Heart right ventricle (tissue), 16 donors: ENCODE results near the gene FZD2. TPM values are rescaled to one million over a fixed set of nuclear protein-coding genes. Genes with fewer than 3 reads are reported as not detected.
"Not testable (repeated sequence)": the region's sequence is repeated elsewhere in the genome, so short reads cannot be mapped to it uniquely, and the experiment has no call there.

Experiments
- ATAC-seq, 8 donors: fragments of 200-7000 bp; cut with Tn5 transposase; one replicate each; pipeline ENCODE4 v1.9.1; 2020; ENCODE audit warnings: mild to moderate bottlenecking in 8 of 8, moderate library complexity in 8 of 8, moderate number of reproducible peaks in 1 of 8
- DNase-seq, 2 donors: peaks; one replicate each; pipeline ENCODE4 v3.0.0-alpha.2; 2020
- H3K27ac ChIP-seq, 10 donors: fragments of 200-600 bp; sonication (generic) in 2 of 10; one replicate each; pipeline versions ENCODE4 v1.5.0 to v1.8.0; 2020 to 2022; ENCODE audit warnings: mild to moderate bottlenecking in 3 of 10
- H3K27me3 ChIP-seq, 7 donors: fragments of 200-600 bp; one replicate each; pipeline ENCODE4 v1.8.0; 2021 to 2022; ENCODE audit warnings: mild to moderate bottlenecking in 2 of 7
- H3K36me3 ChIP-seq, 9 donors: fragments of 200-600 bp; sonication (generic) in 1 of 9; one replicate each; pipeline versions ENCODE4 v1.5.0 to v1.8.0; 2020 to 2022; ENCODE audit warnings: mild to moderate bottlenecking in 2 of 9
- H3K4me1 ChIP-seq, 9 donors: fragments of 200-600 bp; sonication (generic) in 1 of 9; one replicate each; pipeline versions ENCODE4 v1.5.0 to v1.8.0; 2020 to 2022; ENCODE audit warnings: mild to moderate bottlenecking in 4 of 9
- H3K4me3 ChIP-seq, 10 donors: fragments of 200-600 bp; sonication (generic) in 2 of 10; one replicate each; pipeline versions ENCODE4 v1.5.0 to v1.8.0; 2020 to 2022; ENCODE audit warnings: mild to moderate bottlenecking in 7 of 10, moderate library complexity in 2 of 10
- H3K9me3 ChIP-seq, 11 donors: fragments of 200-600 bp in 10 of 11; sonication (generic) in 2 of 11; one replicate each; pipeline versions ENCODE4 v1.5.0 to v1.8.0; 2013 to 2022; ENCODE audit warnings: mild to moderate bottlenecking in 2 of 11, control low read depth in 1 of 11, moderate library complexity in 1 of 11
- CTCF ChIP-seq, 9 donors: fragments of 200-600 bp; sonication (generic) in 2 of 9; IDR thresholded peaks; one replicate each; pipeline versions ENCODE4 v1.5.0 to v1.8.0; 2021 to 2022; ENCODE audit warnings: antibody characterized with exemption in 9 of 9, mild to moderate bottlenecking in 5 of 9, moderate library complexity in 1 of 9
- WGBS, 2 donors: extraction: QIAGEN DNeasy Blood & Tissue Kit; methylation state at CpG; one replicate each; pipeline ENCODE4 v1.1.7; 2013; ENCODE audit warnings: inconsistent platforms in 1 of 2; 5-methylcytosine and 5-hydroxymethylcytosine counted together
- intact Hi-C, 10 donors: fragments of 100-400 bp; cut with DNase I; formaldehyde crosslinking; loops; one replicate each; pipeline versions ENCODE4 v1.11.1 to v1.14.2; 2022
- polyA plus RNA-seq, 2 donors: library from polyadenylated mRNA; stranded (reverse); fragments of 200-250 nt; gene quantifications; one replicate each; pipeline ENCODE4 v1.2.3, GENCODE V29; 2013
- total RNA-seq, 10 donors: library from RNA; stranded (reverse); fragmentation: NEBNext Ultra II Directional in 3 of 10; extraction: Animal tissue kit (Norgen Biotek cat#: 25700) in 3 of 10; gene quantifications; one replicate each; pipeline versions ENCODE4 v1.2.1 to v1.2.4, GENCODE V29; 2021 to 2023
- donor health status: Arrhythmogenic right ventricular cardiomyopathy.
- donor health status: ischemic (EF 13 %, LVEDD 7.1; RV severe dilation, severe dysfunction).
- donor health status: healthy with polysubstance abuse.
- donor health status: DM: no; HTN: yes; CAD: no.
- donor health status: DM: no; HTN: no; CAD: no.
- donor health status: ischemic (EF 25% LVEDD 6.9; RV normal size, moderate dysfunction).
- donor health status: ischemic (EF 25% LVEDD 5.7; RV mildly dilated, moderate dysfunction).
- donor health status: healthy.
- donor health status: DM: yes; HTN: yes; CAD: no.
- donor health status: Ischemic cardiomyopathy.
- donor health status: ischemic (EF 35%, LVEDD 5.7; RV mildly dilated, moderate dysfunction).
- donor health status: nonischemic (EF 11% LVEDD 7.7; RV severe dilation, severe dysfunction).
- donor health status: DM: yes; HTN: yes; CAD: no.
- donor health status: PGD.
- donor health status: ischemic (EF 29% LVEDD 5.4; RV normal size, mild dysfunction).
- donor health status: nonischemic (EF 23%, LVEDD 6.1; RV moderate dilation, normal function).

Gene FZD2
- total and polyA plus RNA-seq, 12 donors, result 0.92 to 6.9 (median 3.2) TPM

DNA sequence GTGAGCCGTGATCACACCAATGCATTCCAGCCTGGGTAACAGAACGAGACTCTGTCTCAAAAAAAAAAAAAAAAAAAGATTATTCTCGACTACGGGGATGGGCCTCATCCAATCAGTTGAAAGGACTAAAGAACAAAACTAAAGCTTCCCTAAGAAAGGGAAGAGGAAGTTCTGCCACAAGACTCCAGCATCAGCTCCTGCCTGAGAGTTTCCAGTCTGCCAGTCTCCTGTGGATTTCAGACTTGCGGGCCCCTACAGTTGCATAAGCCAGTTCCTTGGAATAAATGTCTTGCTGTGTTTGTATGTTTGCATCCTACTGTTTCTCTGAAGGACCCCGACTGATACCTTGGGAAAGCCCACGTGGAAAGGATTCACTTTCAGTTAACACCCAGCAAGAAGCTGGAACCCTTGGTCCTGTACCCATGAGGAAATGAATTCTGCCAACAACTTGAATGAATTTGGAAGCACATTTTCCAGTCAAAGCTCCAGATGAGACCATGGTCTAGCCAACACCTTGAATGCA, 26.3 kb upstream of the FZD2 start:
- Histone ChIP-seq H3K4me1 (peaks cover 0 to 14% (median 0%) of the 10 kb centered on the region in 9 donors), H3K27me3 (peaks cover 0 to 6% (median 0%) of the 10 kb centered on the region in 7 donors), H3K4me3 (no peak overlapping the region), H3K27ac (no peak overlapping the region), H3K9me3 (peaks cover 0 to 9% (median 0%) of the 10 kb centered on the region in 11 donors), H3K36me3 (no peaks in the 10 kb centered on the region)
- WGBS, 2 donors, result 76 to 79% methylated on average over 7 of the region's 7 CpGs
- intact Hi-C loops, result loop anchor here in 4 of 10 donors (5.0 to 10.0 kb wide), 2 partner anchors 106 to 144 kb away; no protein-coding TSS in a partner anchor
- no peak for TF ChIP-seq CTCF (IDR thresholded peaks at IDR 0.05)
- DNase-seq (no peak), ATAC-seq (no peak)

DNA sequence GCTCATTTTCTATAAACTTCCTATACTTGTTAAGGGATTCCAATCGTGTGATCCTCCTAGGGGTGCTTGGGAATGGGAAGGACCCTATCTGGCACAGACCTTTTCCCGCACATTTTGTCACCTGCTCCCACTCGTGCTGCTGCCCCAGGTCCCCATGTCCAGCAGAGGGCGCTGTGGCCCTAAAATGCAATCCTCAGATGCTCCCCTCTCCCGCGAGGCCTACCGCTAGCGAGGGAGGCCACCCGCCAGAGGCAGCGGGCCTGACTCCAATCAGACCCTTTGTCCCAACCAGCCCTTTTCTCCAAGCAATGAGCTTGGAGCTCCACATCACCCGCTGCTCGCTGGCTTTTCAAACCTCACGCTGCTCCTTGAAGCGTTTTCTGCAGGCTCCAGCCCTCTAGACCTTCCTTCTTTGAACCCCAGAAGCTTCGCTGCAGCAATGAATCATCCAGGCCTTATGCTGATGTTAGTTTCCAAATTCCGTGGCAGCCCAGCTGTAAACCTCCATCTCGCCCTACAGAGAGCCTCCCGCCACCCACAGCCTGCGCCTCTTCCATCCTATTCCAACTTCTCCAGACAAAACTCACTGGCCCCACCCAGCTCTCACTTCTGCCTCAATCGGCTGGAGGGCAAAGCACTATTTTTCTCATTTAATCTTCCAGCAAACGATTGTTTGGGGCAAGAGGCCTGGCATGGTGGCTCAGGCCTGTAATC, 23.6 kb upstream of the FZD2 start:
- Histone ChIP-seq H3K9me3 (no peaks in the 10 kb centered on the region), H3K4me1 (peaks cover 0 to 24% (median 0%) of the 10 kb centered on the region in 9 donors), H3K27me3 (peaks cover 0 to 2% (median 0%) of the 10 kb centered on the region in 7 donors), H3K27ac (peak overlapping the region in 5 of 10 donors; percentile 28 to 57 (median 54)), H3K36me3 (no peaks in the 10 kb centered on the region), H3K4me3 (peak overlapping the region in 3 of 10 donors; percentile 7 to 33 (median 9))
- WGBS, 2 donors, result 32% methylated on average over 21 of the region's 21 CpGs
- DNase-seq, result peak; percentile 86 to 90
- peak; percentile 91 to 95 (median 92) for ATAC-seq
- TF ChIP-seq CTCF (IDR thresholded peaks at IDR 0.05), result peak; percentile 81 to 96 (median 92)
- intact Hi-C loops, result loop anchor here (1.0 to 10.0 kb wide), 5 partner anchors 101 to 141 kb away; no protein-coding TSS in a partner anchor

DNA sequence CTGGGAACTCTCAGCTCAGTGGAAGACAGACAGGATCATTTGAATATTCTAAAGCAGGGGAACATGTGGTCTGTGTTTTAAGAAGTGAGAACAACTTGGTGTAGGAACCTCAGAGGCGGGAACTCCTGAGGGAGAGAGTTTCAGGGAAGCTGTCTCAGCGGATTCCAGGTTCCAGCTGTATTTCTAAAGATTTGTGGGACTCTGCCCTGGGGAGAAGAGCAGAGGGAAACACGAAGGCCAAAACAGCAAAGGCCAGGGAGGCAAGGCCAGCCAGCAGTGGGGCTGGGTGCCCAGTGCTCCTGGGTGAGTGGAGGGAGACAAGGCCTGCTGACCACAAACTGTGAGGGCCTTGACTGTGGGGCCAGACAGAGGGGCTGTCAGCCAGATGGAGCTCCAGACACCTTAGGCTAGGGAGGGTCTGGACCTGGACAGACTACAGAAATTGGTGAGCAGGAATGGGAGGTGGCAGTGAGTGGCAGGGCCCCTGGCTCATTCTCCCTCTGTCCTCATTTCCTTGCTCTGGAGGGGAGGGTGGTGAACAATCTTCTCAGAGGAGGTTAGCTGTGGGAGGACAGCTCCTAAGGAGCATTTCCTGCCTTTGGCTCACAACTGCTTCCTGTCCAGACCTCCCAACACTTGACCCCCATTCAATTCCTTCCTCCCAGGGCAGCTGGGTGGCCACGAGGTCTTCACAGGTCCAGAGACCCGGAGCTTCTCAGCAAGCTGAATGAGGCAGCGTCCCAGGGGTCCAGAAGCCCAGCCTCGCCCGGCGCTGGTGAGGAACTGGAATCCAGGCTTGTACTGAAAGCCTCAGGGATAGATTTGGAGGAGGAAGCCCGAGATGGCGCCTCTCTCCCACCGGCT, 21.0 kb upstream of the FZD2 start:
- intact Hi-C loops, result loop anchor here in 2 of 10 donors (10.0 kb wide), 1 partner anchor 138 kb away; no protein-coding TSS in a partner anchor
- no peaks in the 10 kb centered on the region for H3K36me3 ChIP-seq
- no peaks in the 10 kb centered on the region for H3K9me3 ChIP-seq
- H3K27me3 ChIP-seq, result peaks cover 0 to 29% (median 14%) of the 10 kb centered on the region in 7 donors
- peaks cover 0 to 24% (median 0%) of the 10 kb centered on the region in 9 donors for H3K4me1 ChIP-seq
- DNase-seq (peak; percentile 21 to 35), ATAC-seq (peak in 7 of 8 donors; percentile 27 to 59 (median 40))
- H3K27ac ChIP-seq, result peak overlapping the region in 8 of 10 donors; percentile 40 to 88 (median 47)
- peak overlapping the region in 1 of 10 donors; percentile 20 for H3K4me3 ChIP-seq
- WGBS, 2 donors, result 54 to 57% methylated on average over 12 of the region's 12 CpGs
- TF ChIP-seq CTCF (IDR thresholded peaks at IDR 0.05), result no peak

DNA sequence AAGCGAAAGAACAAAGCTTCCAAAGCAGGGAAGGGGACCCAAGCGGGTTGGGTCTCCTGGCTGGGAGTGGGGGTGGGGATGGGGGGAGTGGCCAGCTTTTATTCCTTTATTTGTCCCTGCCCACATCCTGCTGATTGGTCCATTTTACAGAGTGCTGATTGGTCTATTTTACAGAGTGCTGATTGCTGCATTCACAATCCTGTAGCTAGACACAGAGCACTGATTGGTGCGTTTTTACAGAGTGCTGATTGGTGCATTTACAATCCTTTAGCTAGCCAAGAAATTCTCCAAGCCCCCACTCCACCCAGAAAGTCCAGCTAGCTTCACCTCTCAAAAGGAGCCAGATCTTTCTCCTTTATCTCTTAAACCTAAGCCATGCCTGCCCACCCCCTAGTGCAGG, 19.4 kb upstream of the FZD2 start:
- DNase-seq, H3K9me3 ChIP-seq, H3K27ac ChIP-seq, ATAC-seq, H3K36me3 ChIP-seq, H3K4me3 ChIP-seq: not testable (repeated sequence)
- peaks cover 0 to 24% (median 0%) of the 10 kb centered on the region in 9 donors for H3K4me1 ChIP-seq
- peaks cover 0 to 39% (median 23%) of the 10 kb centered on the region in 7 donors for H3K27me3 ChIP-seq
- intact Hi-C loops, result loop anchor here in 2 of 10 donors (10.0 kb wide), 1 partner anchor 137 kb away; no protein-coding TSS in a partner anchor
- WGBS, 2 donors, result 97 to 100% methylated on average over 3 of the region's 3 CpGs
